ENCODE data around the gene RASGEF1C. TPM values are rescaled to one million over a fixed set of nuclear protein-coding genes. Genes with fewer than 3 reads are reported as not detected.

RASGEF1C gene
- total and polyA plus RNA-seq, 10 of the 15 experiments (the other 5 are each of a cell fraction or from before 2014, with no cell fraction given): not detected

DNA sequence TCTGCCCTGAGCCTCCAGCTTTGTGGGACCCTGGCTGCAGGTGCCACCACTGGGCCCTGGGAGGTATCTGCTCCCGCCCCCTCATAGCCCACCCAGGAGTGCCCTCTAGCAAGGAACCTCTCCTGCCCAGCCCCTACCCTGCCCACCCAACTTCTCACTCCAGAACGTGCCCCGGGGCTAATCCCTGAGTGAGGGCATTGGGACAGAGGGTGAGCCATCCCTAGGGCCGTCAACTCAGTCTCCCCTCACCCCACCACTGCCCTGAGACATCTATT is 2.7 kb upstream of the RASGEF1C start (continued):
- TF ChIP-seq, protein P1, sequence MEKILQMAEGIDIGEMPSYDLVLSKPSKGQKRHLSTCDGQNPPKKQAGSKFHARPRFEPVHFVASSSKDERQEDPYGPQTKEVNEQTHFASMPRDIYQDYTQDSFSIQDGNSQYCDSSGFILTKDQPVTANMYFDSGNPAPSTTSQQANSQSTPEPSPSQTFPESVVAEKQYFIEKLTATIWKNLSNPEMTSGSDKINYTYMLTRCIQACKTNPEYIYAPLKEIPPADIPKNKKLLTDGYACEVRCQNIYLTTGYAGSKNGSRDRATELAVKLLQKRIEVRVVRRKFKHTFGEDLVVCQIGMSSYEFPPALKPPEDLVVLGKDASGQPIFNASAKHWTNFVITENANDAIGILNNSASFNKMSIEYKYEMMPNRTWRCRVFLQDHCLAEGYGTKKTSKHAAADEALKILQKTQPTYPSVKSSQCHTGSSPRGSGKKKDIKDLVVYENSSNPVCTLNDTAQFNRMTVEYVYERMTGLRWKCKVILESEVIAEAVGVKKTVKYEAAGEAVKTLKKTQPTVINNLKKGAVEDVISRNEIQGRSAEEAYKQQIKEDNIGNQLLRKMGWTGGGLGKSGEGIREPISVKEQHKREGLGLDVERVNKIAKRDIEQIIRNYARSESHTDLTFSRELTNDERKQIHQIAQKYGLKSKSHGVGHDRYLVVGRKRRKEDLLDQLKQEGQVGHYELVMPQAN (conservative IDR thresholded peaks at IDR 0.05): no peak
- TF ChIP-seq, protein P2, sequence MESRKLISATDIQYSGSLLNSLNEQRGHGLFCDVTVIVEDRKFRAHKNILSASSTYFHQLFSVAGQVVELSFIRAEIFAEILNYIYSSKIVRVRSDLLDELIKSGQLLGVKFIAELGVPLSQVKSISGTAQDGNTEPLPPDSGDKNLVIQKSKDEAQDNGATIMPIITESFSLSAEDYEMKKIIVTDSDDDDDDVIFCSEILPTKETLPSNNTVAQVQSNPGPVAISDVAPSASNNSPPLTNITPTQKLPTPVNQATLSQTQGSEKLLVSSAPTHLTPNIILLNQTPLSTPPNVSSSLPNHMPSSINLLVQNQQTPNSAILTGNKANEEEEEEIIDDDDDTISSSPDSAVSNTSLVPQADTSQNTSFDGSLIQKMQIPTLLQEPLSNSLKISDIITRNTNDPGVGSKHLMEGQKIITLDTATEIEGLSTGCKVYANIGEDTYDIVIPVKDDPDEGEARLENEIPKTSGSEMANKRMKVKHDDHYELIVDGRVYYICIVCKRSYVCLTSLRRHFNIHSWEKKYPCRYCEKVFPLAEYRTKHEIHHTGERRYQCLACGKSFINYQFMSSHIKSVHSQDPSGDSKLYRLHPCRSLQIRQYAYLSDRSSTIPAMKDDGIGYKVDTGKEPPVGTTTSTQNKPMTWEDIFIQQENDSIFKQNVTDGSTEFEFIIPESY (IDR thresholded peaks at IDR 0.05): no peak
- TF ChIP-seq NFYB (IDR thresholded peaks at IDR 0.05; ENCODE audit: insufficient read depth, low read depth, low read length): no peak

DNA sequence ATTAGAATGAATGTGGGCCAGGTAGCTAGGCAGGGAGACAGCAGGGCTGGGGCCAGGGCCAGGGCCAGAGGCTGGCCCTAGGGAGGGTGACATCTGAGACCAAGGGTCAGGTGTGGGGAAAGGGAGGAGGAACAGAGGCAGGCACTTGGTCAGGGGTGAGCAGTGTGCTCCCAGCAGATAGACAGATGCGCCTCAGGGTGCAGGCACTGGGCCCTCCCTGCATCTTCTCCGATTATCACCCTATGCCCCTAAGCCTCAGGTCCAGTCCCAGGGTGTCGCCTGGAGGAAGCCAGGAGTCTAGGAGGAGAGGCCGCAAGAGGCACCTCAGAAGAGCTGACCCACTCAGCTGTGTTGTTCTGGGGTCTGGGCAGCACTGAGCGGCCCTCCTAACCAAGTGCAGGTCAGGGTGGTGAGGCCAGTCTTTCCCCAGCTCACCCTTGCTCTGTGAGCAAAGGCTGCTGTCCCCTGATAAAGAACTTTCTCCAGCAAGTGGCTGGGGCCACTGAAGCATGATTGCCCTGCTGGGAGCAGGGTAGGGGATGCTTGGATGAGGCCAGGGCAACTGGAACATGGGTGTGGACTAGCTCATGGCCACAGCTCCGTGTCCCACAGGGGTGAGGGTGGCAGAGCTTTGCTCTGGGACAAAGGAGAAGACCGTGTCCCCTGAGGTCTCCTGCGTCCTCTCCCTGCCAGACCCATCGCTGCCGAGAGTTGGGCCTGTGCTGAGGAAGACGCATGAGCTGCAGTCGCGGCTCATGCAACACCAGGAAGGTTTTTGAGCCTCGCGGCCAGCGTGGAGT is 2.1 kb upstream of the RASGEF1C start:
- Histone ChIP-seq H2AFZ (ENCODE audit: control insufficient read depth, low read depth, low read length) (no peak overlapping the region), H3K79me2 (ENCODE audit: control insufficient read depth, insufficient read depth, low read length) (no peaks in the 10 kb centered on the region), H3K9ac (ENCODE audit: control insufficient read depth, insufficient read depth, low read length) (no peak overlapping the region), H3K4me1 (ENCODE audit: control insufficient read depth, insufficient read depth, low read length) (no peaks in the 10 kb centered on the region), H3K4me2 (ENCODE audit: control insufficient read depth, insufficient read depth) (no peak overlapping the region), H3K27me3 (replicated peaks in 1 of 2; ENCODE audit: control insufficient read depth in 2 of 2, insufficient read depth in 2 of 2, low read length in 1 of 2) (peaks cover 0 to 5% of the 10 kb centered on the region in 2 experiments; a peak in 2 of 4 replicates), H3K27ac (ENCODE audit: control insufficient read depth, insufficient read depth) (no peak overlapping the region), H3K4me3 (no peak overlapping the region), H4K20me1 (ENCODE audit: control insufficient read depth, insufficient read depth) (no peaks in the 10 kb centered on the region), H3K9me3 (replicated peaks; ENCODE audit: control insufficient read depth, insufficient read depth, low read length) (no peaks in the 10 kb centered on the region; the same call in 2 of the 3 replicates), H3K36me3 (ENCODE audit: control insufficient read depth in 2 of 2, insufficient read depth in 2 of 2, low read length in 1 of 2) (no peaks in the 10 kb centered on the region)
- DNase-seq (ENCODE audit: low read depth, low spot score) (no peak), FAIRE-seq (no peak), ATAC-seq (no peak)
- ChIA-PET RAD21 (ENCODE audit: unreplicated experiment) (no interaction called here), CTCF (no interaction called here), POLR2A (no interaction called here), SMC1A (ENCODE audit: uncharacterized antibody, unreplicated experiment) (interaction anchor here (0.5 kb wide), 1 partner anchor 12 kb away, joined by 3 read pairs; no protein-coding TSS in a partner anchor)
- intact Hi-C loops (cut with micrococcal nuclease; ENCODE audit: unreplicated experiment) (no loop called here), in situ Hi-C loops (cut with MboI) (no loop called here)
- 56% methylated on average over 16 of the region's 16 CpGs for WGBS (ENCODE audit: insufficient coverage, insufficient replicate concordance, low lambda C conversion rate, missing lambda C conversion rate)
- BruUV-seq (replicated peaks): no TSS peak
- TF ChIP-seq FOXK2 (IDR thresholded peaks at IDR 0.05) (no peak), STAT3 (IDR thresholded peaks at IDR 0.05; ENCODE audit: low read depth, low read length) (no peak), ASH2L (IDR thresholded peaks at IDR 0.05; ENCODE audit: borderline replicate concordance, low read depth) (no peak), IRF4 (IDR thresholded peaks at IDR 0.05; ENCODE audit: low read depth, low read length) (no peak), KAT2A (conservative IDR thresholded peaks at IDR 0.05; ENCODE audit: control insufficient read depth, low read depth, low read length) (no peak), KLF5 (IDR thresholded peaks at IDR 0.05; ENCODE audit: partially characterized antibody) (no peak), CBX5 (IDR thresholded peaks at IDR 0.05; ENCODE audit: low read depth) (no peak), ESRRA (IDR thresholded peaks at IDR 0.05; ENCODE audit: low read length) (no peak), EZH2 (IDR thresholded peaks at IDR 0.05; ENCODE audit: borderline replicate concordance, control insufficient read depth, low read depth, low read length) (no peak), SIN3A (IDR thresholded peaks at IDR 0.05; ENCODE audit: low read depth, low read length) (no peak), BMI1 (IDR thresholded peaks at IDR 0.05; ENCODE audit: borderline replicate concordance) (no peak), ZNF24 (IDR thresholded peaks at IDR 0.05) (no peak)
- TF ChIP-seq, protein P3, sequence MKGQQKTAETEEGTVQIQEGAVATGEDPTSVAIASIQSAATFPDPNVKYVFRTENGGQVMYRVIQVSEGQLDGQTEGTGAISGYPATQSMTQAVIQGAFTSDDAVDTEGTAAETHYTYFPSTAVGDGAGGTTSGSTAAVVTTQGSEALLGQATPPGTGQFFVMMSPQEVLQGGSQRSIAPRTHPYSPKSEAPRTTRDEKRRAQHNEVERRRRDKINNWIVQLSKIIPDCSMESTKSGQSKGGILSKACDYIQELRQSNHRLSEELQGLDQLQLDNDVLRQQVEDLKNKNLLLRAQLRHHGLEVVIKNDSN (IDR thresholded peaks at IDR 0.05; ENCODE audit: borderline replicate concordance, extremely low read length, insufficient read depth, low read depth, low read length): no peak

Data from GM12878 (cell line).